Activated CD8-positive, alpha-beta memory T cell treated with anti-CD3 and anti-CD28 coated beads for 4 hours (primary cell): ENCODE measurements around the gene ROMO1.
"Not testable (repeated sequence)": the region's sequence is repeated elsewhere in the genome, so short reads cannot be mapped to it uniquely, and the experiment has no call there.

Experiments
- DNase-seq, 2 donors: peaks; one replicate each; pipeline ENCODE4 v3.0.0-alpha.2; 2020; ENCODE audit warnings: low read depth in 2 of 2

Gene ROMO1

GRCh38 chr20:35710884-35711587 is 11.8 kb downstream of the ROMO1 start:
- DNase-seq: no peak

DNA sequence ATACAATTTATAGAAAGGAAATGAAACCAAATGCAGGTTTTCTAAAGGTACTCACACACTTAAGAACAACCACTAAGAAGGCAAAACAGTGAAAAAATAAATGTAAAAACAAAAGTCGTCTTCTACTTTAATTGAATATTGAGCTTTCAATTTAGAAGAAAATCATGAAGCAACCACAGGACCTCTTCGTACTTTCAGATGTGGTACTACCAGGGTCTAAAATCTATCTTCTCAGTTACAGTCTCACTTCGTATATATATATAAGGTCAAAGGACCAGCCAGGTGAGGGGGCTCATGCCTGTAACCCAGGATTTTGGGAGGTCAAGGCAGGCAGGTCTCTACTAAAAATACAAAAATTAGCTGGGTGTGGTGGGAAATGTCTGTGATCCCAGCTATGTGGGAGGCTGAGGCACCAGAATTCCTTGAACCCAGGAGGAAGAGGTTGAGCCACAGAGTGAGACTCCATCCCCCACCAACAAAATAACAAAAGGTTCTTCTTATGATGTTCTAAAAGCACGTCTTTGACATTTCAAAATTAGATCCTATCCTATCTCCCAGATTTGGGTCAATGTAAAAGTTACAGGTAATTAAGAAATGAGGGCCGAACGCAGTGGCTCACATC is 12.5 kb downstream of the ROMO1 start:
- no peak for DNase-seq

- not testable (repeated sequence) for DNase-seq
These were observed 13.9 kb downstream of the ROMO1 start for GRCh38 chr20:35713120-35713519.

DNA sequence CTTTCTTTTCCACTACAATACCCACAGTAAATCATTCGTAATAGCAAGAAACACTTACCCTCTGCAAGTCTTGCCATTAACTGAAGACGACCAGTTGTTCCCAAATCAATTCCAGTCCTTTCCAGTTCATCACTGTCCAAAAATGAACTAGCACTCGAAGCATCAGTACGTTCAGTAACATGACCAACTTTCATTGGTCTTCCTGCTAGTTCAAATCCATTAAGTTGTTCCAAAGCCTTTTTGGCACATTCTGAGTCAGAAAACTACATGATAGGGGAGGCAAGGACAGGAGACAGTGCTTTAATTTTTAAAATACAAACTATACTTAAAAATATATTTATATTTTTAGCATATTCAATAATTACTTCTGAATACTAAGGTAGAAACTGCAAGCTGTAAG is 14.9 kb downstream of the ROMO1 start:
- DNase-seq: no peak

DNA sequence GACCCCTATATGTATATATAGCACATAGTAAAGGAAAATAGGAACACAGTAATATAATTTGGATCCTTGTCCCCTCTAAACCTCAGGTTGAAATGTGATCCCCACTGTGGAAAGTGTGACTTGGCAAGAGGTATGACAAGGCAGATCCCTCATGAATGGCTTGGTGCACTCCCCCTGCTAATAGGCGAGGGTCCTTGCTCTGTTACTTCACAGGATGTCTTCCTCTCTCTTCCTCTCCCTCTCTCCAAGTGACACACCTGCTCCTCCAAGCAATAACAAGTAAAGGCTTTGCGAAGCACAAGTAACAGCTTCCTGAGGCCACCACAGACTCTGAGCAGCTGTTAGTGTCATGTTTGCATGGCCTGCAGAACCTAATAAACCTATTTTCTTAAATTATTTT is 16.4 kb downstream of the ROMO1 start:
- DNase-seq: no peak

GRCh38 chr20:35716330-35716729 is 17.1 kb downstream of the ROMO1 start:
- no peak for DNase-seq

- DNase-seq: not testable (repeated sequence)
These were observed 19.1 kb downstream of the ROMO1 start for GRCh38 chr20:35718321-35718720.

DNA sequence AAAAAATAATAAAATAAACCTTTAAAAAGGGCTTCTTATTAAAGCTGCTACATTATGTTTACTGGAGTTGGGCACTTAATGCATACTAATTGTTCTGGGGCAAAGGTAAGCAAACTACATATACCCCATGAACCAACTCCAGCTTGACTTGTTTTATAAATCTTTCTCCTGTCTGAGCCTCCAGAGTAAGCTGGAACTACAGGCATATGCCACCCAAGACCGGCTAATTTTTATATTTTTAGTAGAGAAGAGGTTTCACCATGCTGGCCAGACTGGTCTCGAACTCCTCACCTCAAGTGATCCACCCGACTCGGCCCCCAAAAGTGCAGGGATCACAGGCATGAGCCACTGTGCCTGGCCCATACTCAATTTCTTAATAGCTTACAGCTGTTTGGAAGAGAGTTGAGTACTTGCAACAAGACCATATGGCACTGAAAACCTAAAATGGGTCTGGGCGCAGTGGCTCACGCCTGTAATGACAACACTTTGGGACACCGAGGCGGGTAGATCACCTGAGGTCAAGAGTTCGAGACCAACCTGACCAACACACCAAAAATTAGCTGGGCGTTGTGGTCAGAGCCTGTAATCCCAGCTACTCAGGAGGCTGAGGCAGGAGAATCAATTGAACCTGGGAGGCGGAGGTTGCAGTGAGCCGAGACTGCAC is 19.9 kb downstream of the ROMO1 start:
- no peak for DNase-seq

DNA sequence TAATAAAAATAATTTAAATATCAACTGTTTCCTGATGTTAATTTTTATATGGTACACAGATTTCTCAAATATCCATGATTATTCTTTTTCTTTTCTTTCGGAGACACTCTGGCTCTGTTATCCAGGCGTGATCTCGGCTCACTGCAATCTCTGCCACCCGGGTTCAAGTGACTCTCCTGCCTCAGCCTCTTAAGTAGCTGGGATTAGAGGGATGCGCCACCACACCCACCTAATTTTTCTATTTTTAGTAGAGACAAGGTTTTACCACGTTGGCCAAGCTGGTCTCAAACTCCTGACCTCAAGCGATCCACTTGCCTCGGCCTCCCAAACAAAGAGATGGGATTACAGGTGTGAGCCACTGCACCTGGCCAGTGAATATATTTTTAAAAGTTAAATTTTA is 20.5 kb downstream of the ROMO1 start:
- no peak for DNase-seq

DNA sequence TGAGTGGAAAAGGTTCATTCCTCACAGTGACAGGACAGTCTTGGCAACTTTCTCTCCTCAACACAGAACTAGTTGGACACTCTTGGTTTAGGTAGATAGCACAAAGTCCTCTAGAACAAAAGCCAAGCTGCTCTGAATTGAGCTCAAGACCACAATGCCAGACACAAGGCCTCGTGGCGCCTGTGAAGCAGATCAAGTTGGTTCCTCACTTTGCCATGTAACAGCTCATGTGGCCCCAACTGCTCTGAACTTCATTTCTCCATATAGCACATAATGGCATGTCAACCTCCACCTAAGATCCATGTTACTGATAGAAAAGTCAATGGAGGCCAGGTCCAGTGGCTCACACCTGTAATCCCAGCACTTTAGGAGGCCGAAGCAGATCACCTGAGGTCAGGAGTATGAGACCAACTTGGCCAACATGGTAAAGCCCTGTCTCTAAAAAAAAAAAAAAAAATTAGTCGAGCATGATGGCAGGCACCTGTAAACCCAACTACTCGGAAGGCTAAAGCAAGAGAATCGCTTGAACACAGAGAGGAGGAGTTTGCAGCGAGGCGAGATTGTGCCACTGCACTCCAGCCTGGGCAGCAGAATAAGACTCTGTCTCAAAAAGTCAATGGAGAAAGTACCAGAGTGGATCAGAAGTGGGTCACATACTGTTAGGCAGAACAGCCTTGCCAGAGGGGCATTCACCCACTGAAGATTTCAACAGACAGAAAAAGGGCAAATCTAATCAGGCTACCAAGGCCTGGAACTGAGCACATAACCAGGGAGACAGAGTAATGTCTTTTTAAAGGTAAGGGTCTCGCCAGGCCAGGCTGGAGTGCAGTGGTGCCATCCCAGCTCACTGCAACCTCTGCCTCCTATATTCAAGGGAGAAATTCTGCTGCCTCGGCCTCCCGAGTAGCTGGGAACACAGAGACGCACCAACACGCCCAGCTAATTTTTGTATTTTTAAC is 21.2 kb downstream of the ROMO1 start:
- DNase-seq: no peak

DNA sequence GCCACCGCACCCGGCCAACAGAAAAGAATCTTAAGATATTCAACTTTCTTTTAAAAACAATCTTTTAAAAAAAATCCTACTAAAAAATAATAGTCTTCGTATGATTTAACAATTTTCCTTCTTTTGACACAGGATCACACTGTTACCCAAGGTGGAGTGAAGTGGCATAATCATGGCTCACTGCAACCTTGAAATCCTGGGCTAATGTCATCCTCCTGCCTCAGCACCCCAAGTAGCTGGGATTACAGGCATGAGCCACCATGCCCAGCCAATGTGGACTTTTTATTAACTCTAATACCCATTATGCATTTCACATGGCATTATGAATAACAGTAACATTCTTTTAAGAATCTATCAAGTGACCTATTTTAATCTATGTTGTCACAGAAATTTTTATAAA is 22.0 kb downstream of the ROMO1 start:
- no peak for DNase-seq

DNA sequence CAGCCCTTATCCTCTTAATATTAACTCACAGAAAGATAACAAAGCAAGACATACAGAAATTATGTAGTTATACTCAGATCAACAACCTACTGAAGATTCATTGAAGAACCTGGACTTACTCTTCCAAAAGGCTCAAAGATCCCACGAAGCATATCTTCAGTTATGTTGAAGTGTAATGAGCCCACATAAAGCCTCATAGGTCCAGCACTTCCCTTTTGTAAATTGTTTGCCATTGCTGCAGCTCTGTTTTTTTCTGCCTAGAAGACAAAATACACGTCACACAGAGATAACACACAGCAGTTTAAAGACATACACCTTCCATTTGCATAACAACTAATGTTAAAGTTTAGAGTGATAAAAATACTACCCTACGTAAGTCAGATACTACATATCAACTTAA is 22.4 kb downstream of the ROMO1 start:
- no peak for DNase-seq

- not testable (repeated sequence) for DNase-seq
These were observed 24.1 kb downstream of the ROMO1 start for GRCh38 chr20:35723275-35723639.

DNA sequence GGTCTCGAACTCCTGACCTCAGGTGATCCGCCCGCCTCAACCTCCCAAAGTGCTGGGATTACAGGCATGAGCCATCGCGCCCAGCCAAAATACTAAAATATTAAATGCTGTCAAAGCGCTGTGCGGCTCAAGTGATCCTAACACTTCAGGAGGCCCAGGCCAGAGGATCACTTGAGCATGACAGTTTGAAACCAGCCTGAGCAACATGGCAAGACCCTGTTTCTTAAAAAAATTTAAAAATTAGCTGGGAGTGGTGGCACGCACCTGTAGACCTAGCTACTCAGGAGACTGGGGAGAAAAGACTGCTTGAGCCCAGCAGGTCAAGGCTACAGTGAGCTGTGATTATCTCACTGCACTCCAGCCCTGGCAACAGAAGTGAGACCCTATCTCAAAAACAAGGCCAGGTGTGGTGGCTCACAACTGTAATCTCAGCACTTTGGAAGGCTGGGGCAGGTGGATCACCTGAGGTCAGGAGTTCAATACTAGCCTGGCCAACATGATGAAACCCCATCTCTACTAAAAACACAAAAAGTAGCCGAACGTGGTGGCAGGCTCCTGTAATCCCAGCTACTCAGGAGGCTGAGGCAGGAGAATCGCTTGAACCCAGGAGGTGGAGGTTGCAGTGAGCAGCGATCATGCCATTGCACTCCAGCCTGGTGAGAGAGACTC is 24.6 kb downstream of the ROMO1 start:
- DNase-seq: not testable (repeated sequence)

GRCh38 chr20:35724321-35725230 is 25.4 kb downstream of the ROMO1 start:
- DNase-seq: no peak

- no peak for DNase-seq
These were observed 27.9 kb downstream of the ROMO1 start for GRCh38 chr20:35726842-35727711.

DNA sequence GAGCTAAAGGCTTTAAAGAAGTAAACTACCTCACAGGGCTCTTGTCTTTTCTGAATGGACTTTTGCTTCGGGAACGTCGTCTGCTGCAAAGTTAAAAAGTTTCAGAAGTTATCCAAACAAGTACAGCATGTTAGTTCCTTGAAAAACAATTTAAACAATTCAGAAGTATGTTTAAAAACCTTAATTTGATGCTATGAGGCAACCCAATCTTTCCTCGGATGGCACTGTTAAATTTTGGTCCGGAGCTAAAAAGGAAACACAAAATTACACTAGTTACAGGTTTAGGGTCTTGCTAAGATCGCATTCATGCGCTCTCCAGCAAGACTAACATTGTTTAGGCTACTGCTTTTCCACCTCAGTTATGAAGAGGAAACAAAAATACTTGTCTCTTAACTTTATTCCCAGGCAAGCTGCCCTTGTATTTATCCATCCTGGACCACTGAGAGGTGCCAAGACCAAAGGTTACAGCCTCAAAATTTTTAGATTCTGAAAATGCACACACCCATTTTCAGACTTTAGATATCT is 30.1 kb downstream of the ROMO1 start:
- no peak for DNase-seq

GRCh38 chr20:35729836-35730582 is 30.8 kb downstream of the ROMO1 start:
- no peak for DNase-seq
